OCI-LY7 (cell line): ENCODE measurements around the gene MDC1. TPM values are rescaled to one million over a fixed set of nuclear protein-coding genes. Genes with fewer than 3 reads are reported as not detected.
"Not testable (repeated sequence)": the region's sequence is repeated elsewhere in the genome, so short reads cannot be mapped to it uniquely, and the experiment has no call there.

Experiments
- BruUV-seq: library from RNA; stranded (reverse); fragments of 400-500 nt; replicated peaks from 2 replicates; lab custom pipeline; 2021; lab: Mats Ljungman, UMichigan
- CTCF ChIA-PET: fragments of 300-600 bp; sonication (Branson Sonifier 250); formaldehyde crosslinking; loops from one replicate; lab custom pipeline; 2022; ENCODE audit warnings: antibody characterized with exemption; ENCODE audit not compliant: unreplicated experiment; lab: Charles Lee
- POLR2A ChIA-PET: fragments of 300-600 bp; sonication (Branson Sonifier 250); formaldehyde crosslinking; loops from one replicate; lab custom pipeline; 2022; ENCODE audit warnings: antibody characterized with exemption; lab: Charles Lee
- DNase-seq: peaks from one replicate; pipeline ENCODE4 v3.0.0-alpha.2; 2015; ENCODE audit warnings: low spot score
- H2AFZ ChIP-seq: fragments of 200-600 bp; sonication (generic), shearing (Covaris generic); 2 replicates; pipeline ENCODE4 v1.6.1; 2014; ENCODE audit warnings: mild to moderate bottlenecking, antibody characterized with exemption, low read length, moderate library complexity
- H3K27ac ChIP-seq: fragments of 200-600 bp; sonication (generic); 2 replicates; pipeline ENCODE4 v1.5.1; 2014; ENCODE audit warnings: mixed run types, low read depth, mild to moderate bottlenecking, moderate library complexity, low read length, inconsistent platforms; ENCODE audit not compliant: poor library complexity, severe bottlenecking
- H3K36me3 ChIP-seq: fragments of 200-600 bp; sonication (generic); 2 replicates; pipeline ENCODE4 v1.6.1; 2014; ENCODE audit warnings: mild to moderate bottlenecking, antibody characterized with exemption, low read length, moderate library complexity, mixed read lengths; ENCODE audit not compliant: insufficient read depth
- H3K4me1 ChIP-seq: fragments of 200-600 bp; sonication (generic); 2 replicates; pipeline ENCODE4 v1.5.1; 2014; ENCODE audit warnings: mild to moderate bottlenecking, low read length; ENCODE audit not compliant: insufficient read depth, poor library complexity, severe bottlenecking
- H3K4me2 ChIP-seq: fragments of 200-600 bp; sonication (generic); 2 replicates; pipeline ENCODE4 v1.6.1; 2014; ENCODE audit warnings: mild to moderate bottlenecking, low read length
- H3K4me3 ChIP-seq: fragments of 200-600 bp; sonication (generic); 2 replicates; pipeline ENCODE4 v1.5.1; 2014; ENCODE audit warnings: mild to moderate bottlenecking, low read depth, low read length; ENCODE audit not compliant: poor library complexity, severe bottlenecking
- H3K79me2 ChIP-seq: fragments of 200-600 bp; sonication (generic); 2 replicates; pipeline ENCODE4 v1.6.1; 2016; ENCODE audit warnings: low read depth, mild to moderate bottlenecking, low read length, moderate library complexity, mixed read lengths; ENCODE audit not compliant: insufficient read depth
- H3K9me2 ChIP-seq: fragments of 200-600 bp; sonication (generic); 2 replicates; pipeline ENCODE4 v1.6.1; 2016; ENCODE audit warnings: mild to moderate bottlenecking, low read length, mixed read lengths; ENCODE audit not compliant: insufficient read depth
- H3K9me3 ChIP-seq: fragments of 200-600 bp; sonication (generic); 2 replicates; pipeline ENCODE4 v1.6.1; 2014; ENCODE audit warnings: mild to moderate bottlenecking, mixed run types, low read length, mixed read lengths
- H4K20me1 ChIP-seq: fragments of 200-600 bp; sonication (generic); 2 replicates; pipeline ENCODE4 v1.6.1; 2014; ENCODE audit warnings: mild to moderate bottlenecking, antibody characterized with exemption, low read length, moderate library complexity, mixed read lengths; ENCODE audit not compliant: insufficient read depth
- CTCF ChIP-seq: fragments of 200-600 bp; sonication (generic); conservative IDR thresholded peaks from 2 replicates; pipeline ENCODE4 v1.5.1; 2014; ENCODE audit warnings: mild to moderate bottlenecking, antibody characterized with exemption, low read length, moderate library complexity, mixed read lengths
- EZH2phosphoT487 ChIP-seq: fragments of 200-600 bp; sonication (generic); IDR thresholded peaks from 2 replicates; pipeline ENCODE4 v1.6.1; 2018; ENCODE audit warnings: low read depth, borderline replicate concordance, mild to moderate bottlenecking, mixed run types, antibody characterized with exemption, low read length, moderate library complexity, mixed read lengths
- intact Hi-C: fragments of 100-400 bp; cut with micrococcal nuclease; formaldehyde crosslinking; loops from one replicate; pipeline ENCODE4 v1.10.0; 2022; ENCODE audit not compliant: unreplicated experiment
- total RNA-seq, 2 experiments: library from RNA; depleted of rRNA in 1 of 2; stranded (reverse); fragments of >200 nt in 1 of 2; shearing (Covaris generic) in 1 of 2; gene quantifications; 2 replicates each; pipeline ENCODE4 v1.2.3, GENCODE V29; 2014 to 2022

The MDC1 gene
- total RNA-seq, 2 experiments from 2014 or later = 41.6 to 107 TPM

- Histone ChIP-seq H4K20me1 (peaks cover 35% of the 10 kb centered on the region), H3K9me2 (no peaks in the 10 kb centered on the region), H3K4me2 (peak overlapping the region; percentile 95), H3K36me3 (peaks cover 75% of the 10 kb centered on the region), H3K27ac (peak overlapping the region; percentile 97), H3K4me3 (peak overlapping the region; percentile 91), H3K4me1 (peaks cover 45% of the 10 kb centered on the region), H3K79me2 (peaks cover 82% of the 10 kb centered on the region), H3K9me3 (no peaks in the 10 kb centered on the region), H2AFZ (no peak overlapping the region)
- TF ChIP-seq CTCF (peak; percentile 98), EZH2phosphoT487 (no peak)
- ChIA-PET POLR2A (interaction anchor here (1.2 to 6.0 kb wide), 3 partner anchors 33 to 43 kb away, joined by 5 to 71 read pairs (median 12); partner anchors contain the start of gene NRM), CTCF (interaction anchor here (0.8 to 2.0 kb wide), 4 partner anchors 8 to 43 kb away, joined by 3 to 7 read pairs (median 5); no protein-coding TSS in a partner anchor)
- intact Hi-C loops = loop anchor here (1.0 to 5.0 kb wide), 2 partner anchors 43 to 165 kb away; partner anchors contain the start of genes GNL1 and PRR3
- BruUV-seq = no TSS peak
- peak; percentile 79 for DNase-seq
Observed at GRCh38 chr6:30722280-30723112, 5.4 kb upstream of the MDC1 start.

GRCh38 chr6:30722025-30722279 is 4.9 kb upstream of the MDC1 start:
- not testable (repeated sequence) for H3K9me2 ChIP-seq, H2AFZ ChIP-seq, H3K9me3 ChIP-seq, BruUV-seq
- peak; percentile 40 for DNase-seq
- CTCF ChIA-PET = interaction anchor here (0.6 to 2.0 kb wide), 3 partner anchors 9 to 43 kb away, joined by 3 to 7 read pairs (median 7); no protein-coding TSS in a partner anchor
- POLR2A ChIA-PET = interaction anchor here (0.6 to 6.0 kb wide), 5 partner anchors 32 to 107 kb away, joined by 4 to 71 read pairs (median 8); partner anchors contain the start of gene NRM
- H3K36me3 ChIP-seq = peaks cover 71% of the 10 kb centered on the region
- H3K4me1 ChIP-seq = peaks cover 45% of the 10 kb centered on the region
- intact Hi-C loops = loop anchor here (1.0 to 5.0 kb wide), 2 partner anchors 43 to 165 kb away; partner anchors contain the start of genes GNL1 and PRR3
- peaks cover 35% of the 10 kb centered on the region for H4K20me1 ChIP-seq
- H3K4me3 ChIP-seq = peak overlapping the region; percentile 91
- peak overlapping the region; percentile 97 for H3K27ac ChIP-seq
- H3K79me2 ChIP-seq = peaks cover 82% of the 10 kb centered on the region
- peak overlapping the region; percentile 95 for H3K4me2 ChIP-seq

- no peaks in the 10 kb centered on the region for H3K9me2 ChIP-seq
- peaks cover 48% of the 10 kb centered on the region for H3K4me1 ChIP-seq
- no TSS peak for BruUV-seq
- H4K20me1 ChIP-seq = peaks cover 35% of the 10 kb centered on the region
- peaks cover 65% of the 10 kb centered on the region for H3K36me3 ChIP-seq
- H3K4me2 ChIP-seq = peak overlapping the region; percentile 95
- intact Hi-C loops = loop anchor here (1.0 to 5.0 kb wide), 3 partner anchors 39 to 164 kb away; partner anchors contain the start of genes GNL1 and PRR3
- peaks cover 85% of the 10 kb centered on the region for H3K79me2 ChIP-seq
- ChIA-PET POLR2A (interaction anchor here (0.6 to 6.0 kb wide), 9 partner anchors 9 to 106 kb away, joined by 3 to 71 read pairs (median 5); partner anchors contain the start of gene NRM), CTCF (interaction anchor here (0.6 to 2.0 kb wide), 3 partner anchors 9 to 42 kb away, joined by 3 to 7 read pairs (median 7); no protein-coding TSS in a partner anchor)
- TF ChIP-seq CTCF (peak; percentile 48; the same call in 1 of the 2 replicates), EZH2phosphoT487 (no peak)
- DNase-seq = peak; percentile 93
- H3K9me3 ChIP-seq = no peaks in the 10 kb centered on the region
- peak overlapping the region; percentile 91 for H3K4me3 ChIP-seq
- no peak overlapping the region for H2AFZ ChIP-seq
- peak overlapping the region; percentile 97 for H3K27ac ChIP-seq
Observed at GRCh38 chr6:30721198-30722024, 4.3 kb upstream of the MDC1 start.
